Retinal pigment epithelial cell (primary cell): ENCODE data around the gene LRRC75A.
A peak's percentile ranks its signal among the peaks of the same experiment; 100 is the strongest.

Source experiments
- DNase-seq: peaks from one replicate; pipeline ENCODE4 v3.0.0-alpha.2; 2010; ENCODE audit warnings: low read depth
- H3K4me3 ChIP-seq: 2 replicates; pipeline ENCODE4 v1.5.1; 2011; ENCODE audit warnings: mild to moderate bottlenecking, low read length, control low read depth, moderate library complexity
- TF ChIP-seq, protein P1 (sequence below): conservative IDR thresholded peaks from 2 replicates; pipeline ENCODE4 v1.5.1; 2011; ENCODE audit warnings: low read depth, low read length, control low read depth, inconsistent platforms

LRRC75A gene

DNA sequence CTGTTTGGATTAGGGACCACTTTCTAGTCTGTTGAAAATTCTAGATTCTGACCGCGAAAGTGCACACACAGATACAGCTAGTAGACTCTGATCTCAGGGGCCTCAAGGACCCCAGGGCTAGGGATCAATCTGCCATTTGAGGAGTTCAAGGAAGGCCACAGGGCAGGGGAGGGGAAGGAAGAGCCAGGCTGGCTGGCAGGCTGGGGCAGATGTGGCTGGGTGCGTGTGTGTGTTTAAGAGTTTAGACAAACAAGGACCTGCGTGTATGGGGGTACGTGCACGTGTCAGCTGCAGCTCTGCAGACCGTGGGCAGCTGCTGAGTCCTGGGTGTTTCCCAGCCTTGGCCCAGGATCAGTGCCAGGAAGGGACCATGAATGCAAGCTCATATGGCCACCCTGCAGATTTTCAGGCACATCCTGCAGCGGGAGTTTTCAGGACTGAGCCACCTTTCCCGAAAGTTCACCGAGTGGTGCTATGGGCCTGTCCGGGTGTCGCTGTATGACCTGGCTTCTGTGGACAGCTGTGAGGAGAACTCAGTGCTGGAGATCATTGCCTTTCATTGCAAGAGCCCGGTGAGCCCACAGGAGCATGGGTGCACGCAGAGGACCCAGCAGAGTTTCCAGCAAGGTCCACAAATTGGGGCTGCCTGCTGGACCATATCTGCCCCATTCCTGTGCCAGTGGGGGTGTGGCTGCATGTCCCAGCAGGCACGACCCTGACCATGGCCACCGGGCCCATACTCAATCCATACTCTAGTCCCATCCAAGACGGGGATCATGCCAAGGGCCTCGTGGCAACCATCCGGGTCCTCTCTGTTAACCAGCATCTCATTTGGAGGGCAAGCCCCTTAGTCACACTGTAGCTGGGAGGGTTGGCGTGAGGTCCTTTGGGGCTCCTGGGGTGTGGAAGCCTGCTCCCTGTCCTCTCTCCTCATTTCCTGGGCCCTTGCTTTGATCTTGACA is 66.0 kb downstream of the LRRC75A start:
- DNase-seq, result no peak
- TF ChIP-seq, protein P1, sequence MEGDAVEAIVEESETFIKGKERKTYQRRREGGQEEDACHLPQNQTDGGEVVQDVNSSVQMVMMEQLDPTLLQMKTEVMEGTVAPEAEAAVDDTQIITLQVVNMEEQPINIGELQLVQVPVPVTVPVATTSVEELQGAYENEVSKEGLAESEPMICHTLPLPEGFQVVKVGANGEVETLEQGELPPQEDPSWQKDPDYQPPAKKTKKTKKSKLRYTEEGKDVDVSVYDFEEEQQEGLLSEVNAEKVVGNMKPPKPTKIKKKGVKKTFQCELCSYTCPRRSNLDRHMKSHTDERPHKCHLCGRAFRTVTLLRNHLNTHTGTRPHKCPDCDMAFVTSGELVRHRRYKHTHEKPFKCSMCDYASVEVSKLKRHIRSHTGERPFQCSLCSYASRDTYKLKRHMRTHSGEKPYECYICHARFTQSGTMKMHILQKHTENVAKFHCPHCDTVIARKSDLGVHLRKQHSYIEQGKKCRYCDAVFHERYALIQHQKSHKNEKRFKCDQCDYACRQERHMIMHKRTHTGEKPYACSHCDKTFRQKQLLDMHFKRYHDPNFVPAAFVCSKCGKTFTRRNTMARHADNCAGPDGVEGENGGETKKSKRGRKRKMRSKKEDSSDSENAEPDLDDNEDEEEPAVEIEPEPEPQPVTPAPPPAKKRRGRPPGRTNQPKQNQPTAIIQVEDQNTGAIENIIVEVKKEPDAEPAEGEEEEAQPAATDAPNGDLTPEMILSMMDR, result no peak
- no peak overlapping the region for H3K4me3 ChIP-seq

- H3K4me3 ChIP-seq, result no peak overlapping the region
- no peak for DNase-seq
- TF ChIP-seq, protein P1, result no peak
Measured at GRCh38 chr17:16425202-16425601, 66.8 kb downstream of the LRRC75A start.

- TF ChIP-seq, protein P1, result no peak
- no peak for DNase-seq
- H3K4me3 ChIP-seq, result no peak overlapping the region
Measured at GRCh38 chr17:16423226-16423872, 68.6 kb downstream of the LRRC75A start.

DNA sequence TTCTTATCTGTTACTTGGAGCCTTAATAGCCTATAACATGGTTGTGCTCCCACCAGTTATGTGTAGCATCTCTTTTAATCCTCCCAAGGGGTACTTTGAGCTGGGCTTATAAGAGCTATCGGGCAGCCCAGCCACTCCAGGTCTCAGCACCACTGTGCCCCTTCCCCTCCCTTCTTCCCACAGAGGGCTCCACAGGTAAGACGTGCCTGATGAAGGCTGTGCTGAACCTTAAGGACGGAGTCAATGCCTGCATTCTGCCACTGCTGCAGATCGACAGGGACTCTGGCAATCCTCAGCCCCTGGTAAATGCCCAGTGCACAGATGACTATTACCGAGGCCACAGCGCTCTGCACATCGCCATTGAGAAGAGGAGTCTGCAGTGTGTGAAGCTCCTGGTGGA is 69.6 kb downstream of the LRRC75A start:
- H3K4me3 ChIP-seq, result no peak overlapping the region
- DNase-seq, result no peak
- TF ChIP-seq, protein P1, result no peak

- no peak for DNase-seq
- H3K4me3 ChIP-seq, result no peak overlapping the region
- TF ChIP-seq, protein P1, result no peak
Measured at GRCh38 chr17:16419929-16420271, 72.1 kb downstream of the LRRC75A start.

DNA sequence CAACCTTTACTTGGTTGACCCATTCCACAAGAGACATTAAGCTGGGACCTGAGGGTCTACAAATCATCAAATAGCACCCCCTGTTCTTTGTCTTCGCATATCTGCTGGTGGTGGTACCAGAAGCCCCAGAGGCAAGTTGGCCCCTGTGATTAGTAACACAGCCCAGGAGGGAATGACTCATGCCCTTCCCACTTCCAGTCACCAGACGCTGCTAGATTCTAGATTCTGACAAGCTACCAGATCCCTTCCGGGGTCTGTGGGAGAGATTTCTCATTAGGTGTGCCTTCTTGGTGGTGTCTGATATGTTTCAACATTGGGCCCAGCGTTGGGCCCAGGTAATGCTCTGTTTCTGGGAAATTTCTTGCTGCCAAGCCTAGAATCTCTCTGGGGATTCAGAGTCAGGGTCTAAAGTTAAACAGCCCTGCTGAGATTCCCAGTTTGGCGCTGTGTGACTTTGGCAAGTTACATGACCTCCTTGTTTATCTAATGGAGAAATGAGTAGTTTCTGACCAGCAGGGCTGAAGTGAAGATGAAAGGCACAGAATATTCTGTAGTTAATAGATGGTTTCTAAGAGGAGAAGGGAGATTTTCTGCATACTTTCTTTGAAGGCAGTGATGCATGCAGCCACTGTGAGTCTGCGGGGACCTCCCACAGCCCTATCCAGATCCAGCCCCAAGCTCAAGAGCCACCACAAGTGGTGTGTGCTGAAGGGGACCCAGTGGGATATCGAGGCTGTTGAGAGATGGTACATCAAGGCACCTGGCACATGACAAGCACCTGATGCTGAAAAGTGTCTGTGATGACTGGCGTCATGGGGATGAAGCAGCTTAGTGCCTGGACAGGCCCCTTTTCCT is 72.7 kb downstream of the LRRC75A start:
- TF ChIP-seq, protein P1, result no peak
- DNase-seq, result peak; percentile 89
- no peak overlapping the region for H3K4me3 ChIP-seq
